Activated CD4-positive, alpha-beta T cell treated with anti-CD3 and anti-CD28 coated beads, Interleukin-2, amount 10 ng/mL, durations not matched to agents 7 days and 5 days (primary cell): ENCODE measurements around the gene MPRIP. TPM values are rescaled to one million over a fixed set of nuclear protein-coding genes. Genes with fewer than 3 reads are reported as not detected.

Experiments used
- CTCF ChIA-PET: fragments of 350-600 bp; sonication (Branson Sonifier 250); formaldehyde crosslinking; loops from one replicate; lab custom pipeline; 2021; ENCODE audit warnings: antibody characterized with exemption; lab: Charles Lee
- POLR2A ChIA-PET: fragments of 350-600 bp; sonication (Branson Sonifier 250); formaldehyde crosslinking; loops from one replicate; lab custom pipeline; 2021; ENCODE audit warnings: antibody characterized with exemption; lab: Charles Lee
- DNase-seq: peaks from one replicate; pipeline ENCODE4 v3.0.0-alpha.2; 2020
- H3K27ac Mint-ChIP-seq: one replicate; pipeline ENCODE4 v1.8.0; 2021; ENCODE audit warnings: mild to moderate bottlenecking, moderate library complexity, mixed read lengths
- H3K27me3 Mint-ChIP-seq: one replicate; pipeline ENCODE4 v1.8.0; 2021; ENCODE audit warnings: mixed read lengths
- H3K36me3 Mint-ChIP-seq: one replicate; pipeline ENCODE4 v1.8.0; 2021; ENCODE audit warnings: low read depth, mixed read lengths
- H3K4me1 Mint-ChIP-seq: one replicate; pipeline ENCODE4 v1.8.0; 2021; ENCODE audit warnings: mixed read lengths
- H3K4me3 Mint-ChIP-seq: one replicate; pipeline ENCODE4 v1.8.0; 2021; ENCODE audit warnings: mild to moderate bottlenecking, moderate library complexity, mixed read lengths
- H3K9me3 Mint-ChIP-seq: one replicate; pipeline ENCODE4 v1.8.0; 2021; ENCODE audit warnings: mixed read lengths
- total RNA-seq, 2 experiments: library from RNA; stranded (reverse); gene quantifications; one replicate each; pipeline ENCODE4 v1.2.3, GENCODE V29; 2021

The MPRIP gene
- total RNA-seq, 2 experiments from 2014 or later: 234 to 261 TPM

- peaks cover 10% of the 10 kb centered on the region for H3K36me3 Mint-ChIP-seq
- H3K9me3 Mint-ChIP-seq: no peaks in the 10 kb centered on the region
- DNase-seq: no peak
- POLR2A ChIA-PET: no interaction called here
- H3K4me1 Mint-ChIP-seq: peaks cover 80% of the 10 kb centered on the region
- H3K27ac Mint-ChIP-seq: peak overlapping the region; percentile 91
- no peaks in the 10 kb centered on the region for H3K27me3 Mint-ChIP-seq
- H3K4me3 Mint-ChIP-seq: no peak overlapping the region
- CTCF ChIA-PET: interaction anchor here (1.5 to 1.7 kb wide), 4 partner anchors 10 to 23 kb away, joined by 3 to 6 read pairs (median 4); no protein-coding TSS in a partner anchor
Observed at GRCh38 chr17:17120294-17120693, 78.0 kb downstream of the MPRIP start.

GRCh38 chr17:17120701-17121100 lies 78.4 kb downstream of the MPRIP start:
- Mint-ChIP-seq H3K27me3 (no peaks in the 10 kb centered on the region), H3K27ac (peak overlapping the region; percentile 91), H3K36me3 (peaks cover 10% of the 10 kb centered on the region), H3K9me3 (no peaks in the 10 kb centered on the region), H3K4me1 (peaks cover 80% of the 10 kb centered on the region), H3K4me3 (no peak overlapping the region)
- DNase-seq: no peak
- ChIA-PET POLR2A (no interaction called here), CTCF (interaction anchor here (1.6 kb wide), 1 partner anchor 22 kb away, joined by 3 read pairs; no protein-coding TSS in a partner anchor)

- Mint-ChIP-seq H3K9me3 (no peaks in the 10 kb centered on the region), H3K27ac (peak overlapping the region; percentile 48), H3K4me1 (peaks cover 81% of the 10 kb centered on the region), H3K27me3 (no peaks in the 10 kb centered on the region), H3K4me3 (no peak overlapping the region), H3K36me3 (peaks cover 10% of the 10 kb centered on the region)
- CTCF ChIA-PET: interaction anchor here (1.6 kb wide), 1 partner anchor 22 kb away, joined by 3 read pairs; no protein-coding TSS in a partner anchor
- POLR2A ChIA-PET: no interaction called here
- DNase-seq: no peak
Observed at GRCh38 chr17:17121162-17121561, 78.9 kb downstream of the MPRIP start.

GRCh38 chr17:17122781-17123483 lies 80.7 kb downstream of the MPRIP start:
- ChIA-PET POLR2A (no interaction called here), CTCF (interaction anchor here (1.3 kb wide), 1 partner anchor 15 kb away, joined by 4 read pairs; no protein-coding TSS in a partner anchor)
- Mint-ChIP-seq H3K27me3 (no peaks in the 10 kb centered on the region), H3K27ac (no peak overlapping the region), H3K4me1 (peaks cover 79% of the 10 kb centered on the region), H3K9me3 (no peaks in the 10 kb centered on the region), H3K4me3 (no peak overlapping the region), H3K36me3 (peaks cover 9% of the 10 kb centered on the region)
- no peak for DNase-seq

GRCh38 chr17:17124341-17124740 lies 82.1 kb downstream of the MPRIP start:
- no peak overlapping the region for H3K4me3 Mint-ChIP-seq
- H3K27ac Mint-ChIP-seq: peak overlapping the region; percentile 38
- peaks cover 64% of the 10 kb centered on the region for H3K4me1 Mint-ChIP-seq
- DNase-seq: no peak
- POLR2A ChIA-PET: no interaction called here
- H3K36me3 Mint-ChIP-seq: peaks cover 5% of the 10 kb centered on the region
- H3K27me3 Mint-ChIP-seq: no peaks in the 10 kb centered on the region
- CTCF ChIA-PET: interaction anchor here (1.8 to 2.2 kb wide), 2 partner anchors 11 to 16 kb away, joined by 6 to 7 read pairs; no protein-coding TSS in a partner anchor
- no peaks in the 10 kb centered on the region for H3K9me3 Mint-ChIP-seq

GRCh38 chr17:17125136-17126084 lies 83.2 kb downstream of the MPRIP start:
- ChIA-PET CTCF (interaction anchor here (1.0 to 2.2 kb wide), 5 partner anchors 10 to 105 kb away, joined by 3 to 7 read pairs (median 4); no protein-coding TSS in a partner anchor), POLR2A (no interaction called here)
- Mint-ChIP-seq H3K27me3 (no peaks in the 10 kb centered on the region), H3K9me3 (no peaks in the 10 kb centered on the region), H3K4me1 (peaks cover 54% of the 10 kb centered on the region), H3K36me3 (no peaks in the 10 kb centered on the region), H3K4me3 (peak overlapping the region; percentile 27), H3K27ac (peak overlapping the region; percentile 82)
- peak; percentile 35 for DNase-seq

GRCh38 chr17:17126131-17127110 lies 84.2 kb downstream of the MPRIP start:
- H3K4me1 Mint-ChIP-seq: peaks cover 44% of the 10 kb centered on the region
- CTCF ChIA-PET: interaction anchor here (1.0 to 2.2 kb wide), 4 partner anchors 9 to 16 kb away, joined by 3 to 7 read pairs (median 5); no protein-coding TSS in a partner anchor
- POLR2A ChIA-PET: no interaction called here

GRCh38 chr17:17127156-17127555 lies 84.9 kb downstream of the MPRIP start:
- Mint-ChIP-seq H3K4me1 (peaks cover 37% of the 10 kb centered on the region), H3K36me3 (peaks cover 2% of the 10 kb centered on the region), H3K27ac (peak overlapping the region; percentile 84), H3K9me3 (no peaks in the 10 kb centered on the region), H3K4me3 (no peak overlapping the region), H3K27me3 (no peaks in the 10 kb centered on the region)
- DNase-seq: no peak
- ChIA-PET CTCF (interaction anchor here (1.4 to 1.9 kb wide), 2 partner anchors 11 to 51 kb away, joined by 3 to 5 read pairs; no protein-coding TSS in a partner anchor), POLR2A (no interaction called here)

More at GRCh38 chr17:17126131-17127110, 84.2 kb downstream of the MPRIP start:
- Mint-ChIP-seq H3K36me3 (peaks cover 2% of the 10 kb centered on the region), H3K27ac (peak overlapping the region; percentile 84), H3K9me3 (no peaks in the 10 kb centered on the region), H3K4me3 (peak overlapping the region; percentile 21), H3K27me3 (no peaks in the 10 kb centered on the region)
- DNase-seq: peak; percentile 12

GRCh38 chr17:17127730-17128291 lies 85.6 kb downstream of the MPRIP start:
- no peaks in the 10 kb centered on the region for H3K9me3 Mint-ChIP-seq
- no peak overlapping the region for H3K4me3 Mint-ChIP-seq
- ChIA-PET POLR2A (no interaction called here), CTCF (interaction anchor here (1.2 to 1.9 kb wide), 4 partner anchors 11 to 50 kb away, joined by 3 to 5 read pairs (median 3); no protein-coding TSS in a partner anchor)
- no peaks in the 10 kb centered on the region for H3K27me3 Mint-ChIP-seq
- peaks cover 2% of the 10 kb centered on the region for H3K36me3 Mint-ChIP-seq
- DNase-seq: no peak
- H3K4me1 Mint-ChIP-seq: peaks cover 35% of the 10 kb centered on the region
- H3K27ac Mint-ChIP-seq: peak overlapping the region; percentile 31

GRCh38 chr17:17128476-17129075 lies 86.3 kb downstream of the MPRIP start:
- POLR2A ChIA-PET: no interaction called here
- no peak for DNase-seq
- Mint-ChIP-seq H3K27ac (peak overlapping the region; percentile 23), H3K36me3 (peaks cover 2% of the 10 kb centered on the region), H3K27me3 (no peaks in the 10 kb centered on the region), H3K4me1 (peaks cover 33% of the 10 kb centered on the region), H3K9me3 (no peaks in the 10 kb centered on the region), H3K4me3 (no peak overlapping the region)
- CTCF ChIA-PET: interaction anchor here (0.8 to 1.9 kb wide), 7 partner anchors 10 to 184 kb away, joined by 3 to 6 read pairs (median 3); no protein-coding TSS in a partner anchor

GRCh38 chr17:17129466-17129865 lies 87.2 kb downstream of the MPRIP start:
- peaks cover 26% of the 10 kb centered on the region for H3K4me1 Mint-ChIP-seq

More at GRCh38 chr17:17129466-17129865, 87.2 kb downstream of the MPRIP start:
- no peak for DNase-seq
- ChIA-PET POLR2A (no interaction called here), CTCF (interaction anchor here (1.0 to 2.1 kb wide), 4 partner anchors 12 to 183 kb away, joined by 3 to 6 read pairs (median 4); no protein-coding TSS in a partner anchor)
- Mint-ChIP-seq H3K27ac (no peak overlapping the region), H3K4me3 (no peak overlapping the region), H3K9me3 (no peaks in the 10 kb centered on the region), H3K27me3 (no peaks in the 10 kb centered on the region), H3K36me3 (peaks cover 2% of the 10 kb centered on the region)
